H1 (cell line): Measurements from ENCODE around the gene FXR2. TPM values are rescaled to one million over a fixed set of nuclear protein-coding genes. Genes with fewer than 3 reads are reported as not detected.
A peak's percentile ranks its signal among the peaks of the same experiment; 100 is the strongest.

Source experiments
- BCL11A ChIP-seq, 2 experiments: IDR thresholded peaks; one replicate each; pipeline ENCODE4 v1.6.1; 2011; ENCODE audit warnings: low read depth in 2 of 2, low read length in 2 of 2, mild to moderate bottlenecking in 2 of 2
- CBX8 ChIP-seq: fragments of 300-800, 300-1000 bp; sonication (generic); IDR thresholded peaks from 2 replicates; pipeline ENCODE4 v1.7.1; 2016; ENCODE audit warnings: low read depth, low read length, borderline replicate concordance
- CEBPB ChIP-seq: IDR thresholded peaks from 2 replicates; pipeline ENCODE4 v1.6.1; 2012; ENCODE audit warnings: low read depth, low read length
- CHD1 ChIP-seq: IDR thresholded peaks from 2 replicates; pipeline ENCODE4 v1.6.1; 2012; ENCODE audit warnings: low read depth, low read length, improper control_type of control experiment
- CREB1 ChIP-seq: IDR thresholded peaks from 2 replicates; pipeline ENCODE4 v1.6.1; 2012; ENCODE audit warnings: inconsistent platforms
- EGR1 ChIP-seq: IDR thresholded peaks from 2 replicates; pipeline ENCODE4 v1.6.1; 2011; ENCODE audit warnings: low read depth, low read length, borderline replicate concordance
- EP300 ChIP-seq, 2 experiments: IDR thresholded peaks; 1 replicate in 1 of 2; 2 replicates in 1 of 2; pipeline ENCODE4 v1.6.1; 2011 to 2012; ENCODE audit warnings: low read depth in 2 of 2, low read length in 2 of 2, mild to moderate bottlenecking in 2 of 2, borderline replicate concordance in 1 of 2, inconsistent platforms in 1 of 2, moderate library complexity in 1 of 2
- EZH2 ChIP-seq: fragments of 200-600 bp; sonication (generic); IDR thresholded peaks from 2 replicates; pipeline ENCODE4 v1.7.1; 2012; ENCODE audit warnings: low read depth, mild to moderate bottlenecking, moderate library complexity, low read length, inconsistent platforms; ENCODE audit not compliant: severe bottlenecking
- JUN ChIP-seq: IDR thresholded peaks from 2 replicates; pipeline ENCODE4 v1.6.1; 2011; ENCODE audit warnings: low read depth, mild to moderate bottlenecking, improper control_type of control experiment, low read length
- NRF1 ChIP-seq: IDR thresholded peaks from 2 replicates; pipeline ENCODE4 v1.6.1; 2011; ENCODE audit warnings: mild to moderate bottlenecking, low read depth, low read length, improper control_type of control experiment
- POLR2A ChIP-seq, 2 experiments: IDR thresholded peaks; 1 replicate in 1 of 2; 2 replicates in 1 of 2; pipeline ENCODE4 v1.6.1; 2011; ENCODE audit warnings: low read depth in 2 of 2, low read length in 2 of 2, mild to moderate bottlenecking in 2 of 2; ENCODE audit errors: control extremely low read depth in 1 of 2
- RAD21 ChIP-seq, 2 experiments: IDR thresholded peaks in 1 of 2; conservative IDR thresholded peaks in 1 of 2; 2 replicates each; pipeline ENCODE4 v1.6.1; 2011; ENCODE audit warnings: low read depth in 2 of 2, low read length in 2 of 2, improper control_type of control experiment in 1 of 2, inconsistent platforms in 1 of 2, mild to moderate bottlenecking in 1 of 2, moderate library complexity in 1 of 2
- RFX5 ChIP-seq: IDR thresholded peaks from 2 replicates; pipeline ENCODE4 v1.6.1; 2011; ENCODE audit warnings: low read depth, low read length, improper control_type of control experiment, borderline replicate concordance
- SIN3A ChIP-seq, 2 experiments: IDR thresholded peaks in 1 of 2; conservative IDR thresholded peaks in 1 of 2; 2 replicates each; pipeline ENCODE4 v1.6.1; 2011 to 2012; ENCODE audit warnings: low read length in 2 of 2, improper control_type of control experiment in 1 of 2, low read depth in 1 of 2, mild to moderate bottlenecking in 1 of 2
- SP1 ChIP-seq: IDR thresholded peaks from 2 replicates; pipeline ENCODE4 v1.6.1; 2011; ENCODE audit warnings: low read depth, low read length
- TAF1 ChIP-seq: IDR thresholded peaks from 2 replicates; pipeline ENCODE4 v1.6.1; 2011; ENCODE audit warnings: mild to moderate bottlenecking, low read depth, low read length
- TCF12 ChIP-seq: IDR thresholded peaks from 2 replicates; pipeline ENCODE4 v1.6.1; 2011; ENCODE audit warnings: low read depth, mild to moderate bottlenecking, low read length
- TEAD4 ChIP-seq: IDR thresholded peaks from 2 replicates; pipeline ENCODE4 v1.6.1; 2012; ENCODE audit warnings: low read depth, low read length, inconsistent platforms, mixed read lengths
- ZNF274 ChIP-seq: IDR thresholded peaks from 2 replicates; pipeline ENCODE4 v1.7.0; 2012; ENCODE audit warnings: low read length, borderline replicate concordance; ENCODE audit errors: extremely low read depth
- polyA plus RNA-seq, 7 experiments: library from polyadenylated mRNA; depleted of rRNA in 3 of 7; stranded (reverse) in 5 of 7; unstranded in 2 of 7; fragments of >200 nt in 5 of 7; fragments of 200-250 nt in 2 of 7; gene quantifications; 1 replicate in 5 of 7; 2 replicates in 1 of 7; 4 replicates in 1 of 7; pipeline versions ENCODE4 v1.2.1 to v1.2.3, GENCODE V29; 2011 to 2013; ENCODE audit warnings: missing spikeins in 2 of 7, mixed read lengths in 2 of 7
- total RNA-seq: library from RNA; stranded (reverse); fragmentation: NEBNext Ultra II Directional; extraction: Animal tissue kit (Norgen Biotek cat#: 25700); gene quantifications from 2 replicates; pipeline ENCODE4 v1.2.1, GENCODE V29; 2021

The FXR2 gene
- total and polyA plus RNA-seq, 2 of the 8 experiments (the other 6 are each of a cell fraction or from before 2014, with no cell fraction given) = 26.2 to 44.0 TPM

DNA sequence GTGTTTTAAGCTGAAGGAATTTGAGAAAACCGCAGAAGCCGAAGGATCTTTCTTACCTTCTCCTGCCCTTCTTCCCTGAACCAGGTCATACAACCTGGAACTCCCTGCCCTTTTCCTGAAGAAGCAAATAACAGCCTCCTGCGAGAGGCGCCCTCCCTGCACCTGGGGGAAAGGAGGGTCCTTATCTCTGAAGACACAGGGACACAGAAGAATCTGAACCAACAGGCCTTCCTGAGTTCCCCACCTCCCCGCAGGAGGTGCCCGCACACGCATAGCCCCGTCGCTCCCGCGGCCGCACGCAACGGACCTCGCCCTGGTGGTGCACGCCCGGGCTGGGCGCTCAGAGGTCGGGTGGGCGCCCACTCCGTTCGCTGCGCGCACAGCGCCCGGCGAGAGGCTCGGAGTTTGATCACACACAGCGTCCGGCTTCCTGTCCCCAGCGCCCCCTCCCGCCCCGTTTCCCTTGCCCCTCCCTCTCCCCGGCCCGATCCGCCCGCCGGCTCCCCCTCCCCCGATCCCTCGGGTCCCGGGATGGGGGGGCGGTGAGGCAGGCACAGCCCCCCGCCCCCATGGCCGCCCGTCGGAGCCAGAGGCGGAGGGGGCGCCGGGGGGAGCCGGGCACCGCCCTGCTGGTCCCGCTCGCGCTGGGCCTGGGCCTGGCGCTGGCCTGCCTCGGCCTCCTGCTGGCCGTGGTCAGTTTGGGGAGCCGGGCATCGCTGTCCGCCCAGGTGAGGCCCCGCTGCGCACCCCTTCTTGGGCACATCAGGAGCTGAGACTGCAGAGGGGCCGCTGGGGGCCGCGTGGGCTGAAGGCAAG is 65.9 kb downstream of the FXR2 start, which contains the start of gene TNFSF12 (continued):
- TF ChIP-seq EP300 (IDR thresholded peaks at IDR 0.05; ENCODE audit: borderline replicate concordance in 1 of 2, low read depth in 2 of 2, low read length in 2 of 2) (no peak), TEAD4 (no peak), JUN (no peak), TAF1 (no peak), CHD1 (no peak), EGR1 (no peak), CREB1 (no peak), RAD21 (IDR thresholded peaks at IDR 0.05 in 1 of 2, conservative IDR thresholded peaks at IDR 0.05 in 1 of 2; ENCODE audit: low read depth in 2 of 2, low read length in 2 of 2) (0 out of 4 replicates have a peak, but pooled peaks of 1 of the 2 experiments have one; percentile 7), CEBPB (no peak), TCF12 (0 out of 2 replicates have a peak, but pooled peaks have one; percentile 31), CBX8 (no peak), NRF1 (no peak), SIN3A (conservative IDR thresholded peaks at IDR 0.05 in 1 of 2, IDR thresholded peaks at IDR 0.05 in 1 of 2; ENCODE audit: low read depth in 1 of 2, low read length in 2 of 2) (no peak), BCL11A (IDR thresholded peaks at IDR 0.05; ENCODE audit: low read depth in 2 of 2, low read length in 2 of 2) (no peak), RFX5 (no peak), ZNF274 (no peak), SP1 (no peak), POLR2A (IDR thresholded peaks at IDR 0.05; ENCODE audit: control extremely low read depth in 1 of 2, low read depth in 2 of 2, low read length in 2 of 2) (no peak), EZH2 (no peak)
